HFF-Myc (cell line): ENCODE data around the gene CACNA1I.

Experiments
- DNase-seq: peaks from one replicate; pipeline ENCODE4 v3.0.0-alpha.2; 2011; ENCODE audit warnings: low read depth; ENCODE audit errors: extremely low read depth
- H3K4me3 ChIP-seq: replicated peaks from 2 replicates; pipeline ENCODE4 v1.5.1; 2011; ENCODE audit warnings: low read depth, mild to moderate bottlenecking, control low read depth, low read length
- TF ChIP-seq, protein P1 (sequence below): IDR thresholded peaks from 2 replicates; pipeline ENCODE4 v1.5.1; 2012; ENCODE audit warnings: mild to moderate bottlenecking, low read depth, low read length, control low read depth; ENCODE audit errors: missing control alignments

The CACNA1I gene

DNA sequence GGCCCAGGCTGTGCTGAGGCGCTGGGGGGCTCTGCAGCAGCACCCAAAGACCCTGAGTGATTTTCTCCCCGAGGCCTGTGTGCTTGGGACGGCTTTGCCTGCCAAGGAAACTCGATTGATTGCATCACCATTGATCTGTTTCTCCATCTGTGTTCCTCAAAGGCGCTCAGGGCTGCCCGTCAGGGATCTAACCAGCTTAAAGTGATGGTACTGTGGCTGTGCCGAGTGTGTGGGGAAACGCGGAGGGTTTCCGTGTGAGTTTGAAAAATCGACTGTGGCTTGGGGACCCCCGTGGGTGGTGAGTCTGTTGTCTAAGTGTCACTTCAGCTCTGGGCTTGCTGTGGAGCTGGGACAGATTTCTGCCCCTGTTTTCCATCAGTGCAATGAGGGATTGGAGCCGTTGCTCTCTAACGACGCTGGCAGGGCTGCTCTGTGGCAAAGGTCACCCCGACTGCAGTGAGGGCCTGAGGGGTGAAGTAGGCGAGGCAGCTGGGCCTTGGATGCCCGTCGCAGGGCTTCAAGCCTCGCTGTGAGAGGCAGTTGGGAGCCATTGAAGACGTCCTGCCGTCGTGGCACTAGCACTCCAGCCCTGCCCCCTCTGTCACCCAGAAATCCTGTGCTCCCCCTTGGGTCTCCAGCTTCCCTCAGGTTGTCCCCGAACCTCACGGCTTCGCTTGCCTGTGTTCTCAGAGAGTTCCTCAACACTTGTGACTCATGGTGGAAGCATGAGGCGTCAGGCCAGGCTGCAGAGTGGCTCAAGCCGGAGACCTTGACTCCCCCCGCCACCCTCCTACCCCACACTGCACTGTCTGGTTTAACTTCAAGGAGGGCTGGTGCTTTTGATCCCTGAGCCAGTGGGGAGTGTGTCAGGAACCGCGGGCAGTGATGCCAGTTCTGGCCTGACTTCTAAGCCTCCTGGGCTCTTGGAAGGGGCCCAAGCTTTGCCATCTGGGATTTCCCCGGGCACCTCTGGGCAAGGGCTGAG, 21.8 kb downstream of the CACNA1I start:
- TF ChIP-seq, protein P1, sequence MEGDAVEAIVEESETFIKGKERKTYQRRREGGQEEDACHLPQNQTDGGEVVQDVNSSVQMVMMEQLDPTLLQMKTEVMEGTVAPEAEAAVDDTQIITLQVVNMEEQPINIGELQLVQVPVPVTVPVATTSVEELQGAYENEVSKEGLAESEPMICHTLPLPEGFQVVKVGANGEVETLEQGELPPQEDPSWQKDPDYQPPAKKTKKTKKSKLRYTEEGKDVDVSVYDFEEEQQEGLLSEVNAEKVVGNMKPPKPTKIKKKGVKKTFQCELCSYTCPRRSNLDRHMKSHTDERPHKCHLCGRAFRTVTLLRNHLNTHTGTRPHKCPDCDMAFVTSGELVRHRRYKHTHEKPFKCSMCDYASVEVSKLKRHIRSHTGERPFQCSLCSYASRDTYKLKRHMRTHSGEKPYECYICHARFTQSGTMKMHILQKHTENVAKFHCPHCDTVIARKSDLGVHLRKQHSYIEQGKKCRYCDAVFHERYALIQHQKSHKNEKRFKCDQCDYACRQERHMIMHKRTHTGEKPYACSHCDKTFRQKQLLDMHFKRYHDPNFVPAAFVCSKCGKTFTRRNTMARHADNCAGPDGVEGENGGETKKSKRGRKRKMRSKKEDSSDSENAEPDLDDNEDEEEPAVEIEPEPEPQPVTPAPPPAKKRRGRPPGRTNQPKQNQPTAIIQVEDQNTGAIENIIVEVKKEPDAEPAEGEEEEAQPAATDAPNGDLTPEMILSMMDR: no peak
- no peak overlapping the region for H3K4me3 ChIP-seq
- peak; percentile 35 for DNase-seq

DNA sequence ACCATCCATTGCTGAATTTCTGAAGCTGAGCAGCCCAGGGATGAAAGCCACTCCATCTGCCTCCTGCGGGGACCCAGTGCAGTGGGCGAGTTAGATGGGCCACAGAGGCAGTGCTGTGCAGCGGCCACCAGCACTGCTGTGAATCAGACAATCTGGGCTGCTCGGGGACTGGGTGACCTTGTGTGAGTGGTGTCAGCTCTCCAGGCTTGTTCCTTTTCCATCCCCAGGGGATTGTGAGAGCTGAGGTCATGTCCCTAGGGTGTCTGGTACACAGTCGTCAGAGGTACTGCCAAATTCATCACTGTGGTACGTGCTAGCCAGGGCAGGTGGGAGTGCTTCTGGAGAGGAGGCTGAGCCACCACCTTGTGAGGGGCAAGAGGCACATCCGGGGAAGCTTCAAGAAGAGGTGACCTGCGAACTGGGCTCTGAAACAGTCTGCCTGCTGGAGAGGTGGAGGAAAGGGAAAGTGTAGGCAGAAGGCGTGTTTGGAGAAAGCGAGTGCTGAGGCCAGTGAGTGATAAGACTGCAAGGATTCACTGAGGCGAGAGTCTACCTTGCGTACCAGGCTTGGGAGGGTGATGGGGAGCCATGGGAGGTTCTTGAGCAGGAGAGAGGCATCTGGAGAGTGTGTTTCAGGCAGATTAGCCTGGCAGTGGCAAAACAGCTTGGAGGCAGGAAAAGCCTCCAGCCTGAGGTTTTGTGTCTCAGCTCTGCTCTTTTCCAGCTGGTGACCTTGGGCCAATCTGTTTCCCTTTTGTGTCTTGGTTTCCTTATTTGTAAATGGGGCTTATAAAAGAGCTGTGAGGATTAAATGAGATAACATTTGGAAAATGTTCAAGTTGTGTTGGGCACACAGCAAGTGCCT, 22.7 kb downstream of the CACNA1I start:
- no peak for DNase-seq
- H3K4me3 ChIP-seq: no peak overlapping the region
- TF ChIP-seq, protein P1: no peak

DNA sequence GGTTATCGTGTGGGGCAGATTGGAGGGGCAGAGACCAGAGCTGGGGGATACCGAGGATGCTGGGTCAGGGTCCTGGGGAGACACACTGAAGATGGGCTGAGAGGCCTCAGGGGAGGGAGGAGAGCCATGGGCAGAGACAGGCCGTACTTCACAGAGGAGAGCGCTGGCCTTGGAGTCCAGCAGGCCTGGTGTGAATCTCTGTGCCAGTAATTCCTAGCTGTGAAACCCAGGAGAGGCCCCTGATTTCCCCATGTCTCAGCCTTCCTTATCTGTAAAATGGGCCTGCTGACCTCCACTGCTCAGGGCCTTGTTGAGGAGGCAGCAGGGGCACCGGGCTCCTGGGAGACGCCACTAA, 23.4 kb downstream of the CACNA1I start:
- no peak overlapping the region for H3K4me3 ChIP-seq
- TF ChIP-seq, protein P1: no peak
- DNase-seq: no peak

DNA sequence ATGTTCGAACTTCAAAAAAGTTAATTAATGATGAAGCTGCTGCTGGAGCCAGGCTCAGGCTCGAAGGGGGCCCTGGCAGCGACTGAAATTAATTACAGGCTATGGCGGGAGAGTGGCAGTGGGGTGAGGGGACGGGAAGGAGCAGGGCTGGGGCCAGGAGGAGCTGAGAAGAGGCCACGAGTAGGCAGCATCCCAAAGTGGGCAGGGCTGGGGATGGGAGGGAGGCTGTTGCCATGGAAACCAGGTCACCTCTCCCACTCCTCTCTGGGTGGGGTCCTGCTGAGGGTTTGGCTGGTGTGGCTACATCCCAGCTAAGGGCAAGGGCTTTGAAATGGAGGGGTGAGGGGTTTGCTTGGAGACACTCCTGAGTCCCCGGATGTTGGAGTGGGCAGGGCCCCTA, 23.9 kb downstream of the CACNA1I start:
- H3K4me3 ChIP-seq: no peak overlapping the region
- TF ChIP-seq, protein P1: no peak
- DNase-seq: no peak

DNA sequence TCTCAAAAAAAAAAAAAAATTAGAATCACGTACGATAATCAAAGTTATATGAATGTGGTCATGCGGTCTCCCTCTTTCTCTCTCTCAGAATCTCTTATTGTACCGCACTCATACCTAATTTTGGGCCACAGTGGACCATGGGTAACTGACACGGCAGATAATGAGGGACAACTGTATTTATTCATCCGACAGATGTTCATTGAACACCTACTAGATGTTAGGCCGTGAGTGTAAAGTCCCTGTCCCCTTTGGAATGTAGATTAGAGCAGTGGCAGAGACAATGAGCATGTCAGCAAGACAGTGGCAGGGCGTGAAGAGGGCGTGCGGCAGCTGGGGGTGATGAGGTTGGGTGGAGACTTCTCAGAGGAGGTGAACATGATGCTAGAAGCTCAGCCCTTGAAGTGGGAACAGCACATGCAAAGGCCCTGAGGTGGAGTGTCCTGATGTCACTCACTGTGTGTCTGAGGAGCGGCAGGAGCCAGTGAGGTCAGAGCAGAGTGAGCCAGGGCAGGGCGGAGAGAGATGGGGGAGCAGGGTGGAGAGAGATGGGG, 25.1 kb downstream of the CACNA1I start:
- TF ChIP-seq, protein P1: no peak
- H3K4me3 ChIP-seq: no peak overlapping the region
- no peak for DNase-seq

DNA sequence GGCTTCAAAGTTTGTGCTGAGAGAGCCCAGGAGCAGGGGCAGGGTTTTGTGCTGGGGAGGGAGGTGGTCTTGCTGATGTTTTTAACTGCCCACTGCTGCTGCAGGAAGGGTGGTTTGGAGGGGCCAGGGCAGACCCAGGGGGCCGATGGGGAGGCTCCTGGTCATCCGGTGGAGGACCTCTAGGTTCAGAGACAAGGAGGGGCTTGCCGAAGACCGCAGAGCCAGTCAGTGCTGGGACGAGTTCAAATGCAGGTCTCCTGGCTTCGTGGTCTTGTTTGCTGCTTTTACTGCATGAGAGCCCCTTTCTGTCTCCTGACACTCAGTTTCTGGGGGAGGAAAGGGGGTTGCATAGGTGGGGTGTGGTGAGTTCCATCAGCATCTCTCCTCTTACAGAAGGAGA, 26.0 kb downstream of the CACNA1I start:
- H3K4me3 ChIP-seq: no peak overlapping the region
- TF ChIP-seq, protein P1: no peak
- no peak for DNase-seq
